GM19372 (cell line): Measurements from ENCODE around the gene SIRT2.
"Not testable (repeated sequence)": the region's sequence is repeated elsewhere in the genome, so short reads cannot be mapped to it uniquely, and the experiment has no call there.

ENCODE experiments used
- ATAC-seq: cut with Tn5 transposase; IDR thresholded peaks from one replicate; pipeline ENCODE4 v1.9.1; 2021; ENCODE audit warnings: mild to moderate bottlenecking, low read depth, moderate library complexity; ENCODE audit not compliant: unreplicated experiment

Gene SIRT2

DNA sequence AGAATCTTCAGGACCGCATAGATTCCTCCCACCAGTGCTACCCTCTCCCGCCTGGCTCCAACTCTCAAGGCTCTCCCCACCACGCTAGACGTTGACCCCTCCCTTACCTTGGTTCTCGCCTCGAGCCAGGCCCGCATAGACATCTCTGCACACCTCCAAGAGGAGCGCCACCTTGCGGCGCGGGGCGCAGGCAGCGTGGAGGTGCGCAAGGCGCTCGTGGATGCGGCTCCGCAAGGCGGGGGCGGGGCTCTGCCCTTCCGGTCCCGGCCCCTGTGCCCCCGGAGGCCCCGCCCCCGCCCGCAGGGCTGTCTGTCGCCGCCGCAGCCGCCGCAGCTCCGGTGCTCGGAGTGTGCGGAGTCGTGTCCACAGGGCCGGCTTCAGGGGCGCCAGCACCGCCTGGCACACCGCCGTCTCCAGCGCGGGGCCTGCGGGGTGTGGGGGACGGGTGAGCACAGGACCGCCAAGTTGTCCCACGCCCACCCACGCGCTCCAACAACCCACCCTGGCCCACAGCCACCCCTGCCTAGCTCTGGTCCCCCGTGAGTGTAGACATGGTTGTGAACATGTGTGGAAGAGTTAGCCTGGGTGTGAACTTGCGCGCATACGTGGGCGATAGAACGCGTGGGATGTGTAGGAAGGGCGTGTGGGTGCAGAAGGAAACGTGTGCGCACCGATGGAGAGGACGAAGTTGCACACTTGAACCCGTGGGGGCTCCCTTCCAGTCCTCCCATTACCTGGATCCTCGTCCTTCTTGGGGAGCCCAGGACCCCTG lies 29.4 kb downstream of the SIRT2 start:
- ATAC-seq: peak; percentile 78

DNA sequence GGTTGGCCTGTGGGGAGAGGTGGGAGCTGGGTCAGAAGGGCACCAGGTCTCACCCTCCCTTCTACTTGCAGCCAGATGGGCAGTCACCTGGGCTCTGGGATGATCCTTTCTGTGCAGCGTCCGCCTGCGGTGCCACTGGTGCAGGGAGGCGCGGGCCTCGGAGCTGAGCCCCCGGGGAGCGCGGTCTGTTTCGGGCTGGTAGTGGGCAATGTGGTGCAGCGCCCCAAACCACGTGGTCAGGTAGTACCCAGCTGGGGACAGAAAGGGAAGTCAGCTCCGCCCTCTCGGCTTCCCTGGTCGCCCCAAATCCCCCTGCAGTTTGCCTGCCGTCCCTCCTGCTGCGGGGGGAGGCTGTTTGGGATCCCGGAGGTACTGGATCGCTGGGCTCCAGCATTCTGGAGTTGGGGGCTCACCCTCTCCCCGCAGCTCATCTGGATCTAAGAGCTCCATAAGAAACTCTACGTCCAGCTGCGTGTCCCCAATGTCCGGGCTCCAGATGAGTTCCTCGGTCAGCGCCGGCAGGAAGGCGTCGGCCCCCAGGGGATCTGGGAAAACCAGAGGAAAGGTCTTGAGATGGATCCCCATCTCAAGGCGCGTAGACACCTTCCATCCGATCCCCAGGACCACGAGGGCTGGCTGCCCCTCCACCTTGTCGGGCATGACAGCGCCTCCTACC lies 30.1 kb downstream of the SIRT2 start:
- no peak for ATAC-seq

DNA sequence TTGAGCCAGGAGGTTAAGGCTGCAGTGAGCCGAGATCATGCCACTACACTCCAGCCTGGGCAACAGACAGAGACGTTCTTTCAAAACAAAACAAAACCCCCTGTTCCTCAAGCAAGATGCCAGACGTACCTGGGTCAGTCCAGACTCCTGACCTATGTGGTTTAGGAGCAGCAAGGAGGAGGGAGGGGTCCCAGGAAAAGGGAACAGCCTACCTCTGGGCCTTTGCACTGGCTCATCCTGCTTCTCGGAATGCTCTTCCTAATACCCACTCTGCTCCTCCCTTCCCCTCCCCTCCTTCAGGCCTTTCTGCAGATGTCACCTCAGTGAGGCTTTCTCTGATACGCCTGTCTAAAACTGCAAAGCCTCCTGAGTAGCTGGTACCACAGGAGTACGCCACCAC lies 30.9 kb downstream of the SIRT2 start:
- no peak for ATAC-seq

DNA sequence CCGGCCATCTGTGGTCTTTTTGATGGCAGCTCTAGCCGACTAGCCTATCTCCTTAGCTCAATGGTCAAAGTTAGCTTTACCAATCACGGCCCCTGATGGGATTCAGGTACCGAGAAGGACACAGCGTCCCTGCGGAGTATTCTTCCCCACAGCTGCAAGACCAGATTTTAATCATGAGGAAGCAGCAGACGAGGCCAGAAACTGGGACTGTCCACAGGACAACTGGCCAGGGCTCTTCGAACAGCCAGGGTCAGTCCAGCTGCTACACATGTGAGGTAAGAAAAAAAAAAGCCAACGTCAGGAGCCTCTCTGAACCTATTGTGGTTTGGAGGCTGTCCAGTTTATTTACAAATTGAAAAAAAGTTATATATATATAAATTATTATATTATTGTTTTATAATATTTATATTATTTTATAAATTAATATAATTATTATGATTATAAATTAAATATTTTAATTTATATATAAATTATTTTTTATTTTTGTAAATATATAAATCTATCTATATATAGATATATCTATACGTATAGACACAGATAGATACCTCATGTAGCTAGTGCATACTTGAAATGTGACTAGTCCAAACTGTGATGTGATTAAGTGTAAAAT lies 32.1 kb downstream of the SIRT2 start:
- ATAC-seq: no peak

DNA sequence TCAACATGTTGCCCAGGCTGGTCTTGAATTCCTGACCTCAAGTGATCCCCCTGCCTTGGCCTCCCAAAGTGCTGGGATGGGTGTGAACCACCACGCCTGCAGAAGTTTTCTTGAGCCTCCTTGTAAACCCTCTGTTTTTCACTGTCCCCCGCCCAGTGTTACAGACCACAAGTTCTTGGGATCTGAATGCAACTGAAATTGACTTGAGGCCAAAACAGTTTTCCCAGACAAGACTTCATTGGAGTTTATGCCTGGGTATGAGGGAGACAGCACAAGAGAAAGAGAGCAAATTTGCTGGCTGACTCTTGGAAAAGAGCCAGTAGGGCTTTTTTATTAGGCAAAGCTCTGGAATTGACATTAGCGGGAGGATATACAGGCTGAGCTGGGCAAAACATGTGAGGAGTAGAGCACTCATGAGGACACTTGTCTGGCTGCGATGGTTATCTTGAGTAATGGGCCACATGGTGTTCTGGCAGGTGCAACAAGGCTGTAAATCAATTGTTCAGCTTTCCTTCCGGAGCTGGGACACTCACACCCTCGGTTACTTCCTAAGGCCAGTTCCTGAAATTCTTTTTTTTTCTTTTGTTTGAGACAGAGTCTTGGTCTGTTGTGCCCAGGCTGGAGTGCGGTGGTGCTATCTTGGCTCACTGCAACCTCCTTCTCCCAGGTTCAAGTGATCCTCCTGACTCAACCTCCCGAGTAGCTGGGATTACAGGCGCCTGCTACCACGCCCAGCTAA lies 36.9 kb downstream of the SIRT2 start:
- no peak for ATAC-seq

DNA sequence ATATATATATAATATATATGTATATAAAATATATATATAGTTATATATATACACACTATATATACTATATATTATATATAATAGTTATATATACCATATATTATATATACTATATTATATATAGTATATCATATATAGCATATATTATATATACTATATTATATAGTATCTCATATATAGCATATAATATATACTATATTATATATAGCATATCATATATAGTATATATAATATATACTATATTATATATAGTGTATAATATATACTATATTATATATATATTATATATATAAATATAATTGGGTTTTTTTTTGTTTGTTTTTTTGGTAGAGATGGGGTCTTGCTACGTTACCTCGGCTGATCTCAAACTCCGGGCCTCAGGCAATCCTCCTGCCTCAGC lies 38.0 kb downstream of the SIRT2 start:
- ATAC-seq: no peak

DNA sequence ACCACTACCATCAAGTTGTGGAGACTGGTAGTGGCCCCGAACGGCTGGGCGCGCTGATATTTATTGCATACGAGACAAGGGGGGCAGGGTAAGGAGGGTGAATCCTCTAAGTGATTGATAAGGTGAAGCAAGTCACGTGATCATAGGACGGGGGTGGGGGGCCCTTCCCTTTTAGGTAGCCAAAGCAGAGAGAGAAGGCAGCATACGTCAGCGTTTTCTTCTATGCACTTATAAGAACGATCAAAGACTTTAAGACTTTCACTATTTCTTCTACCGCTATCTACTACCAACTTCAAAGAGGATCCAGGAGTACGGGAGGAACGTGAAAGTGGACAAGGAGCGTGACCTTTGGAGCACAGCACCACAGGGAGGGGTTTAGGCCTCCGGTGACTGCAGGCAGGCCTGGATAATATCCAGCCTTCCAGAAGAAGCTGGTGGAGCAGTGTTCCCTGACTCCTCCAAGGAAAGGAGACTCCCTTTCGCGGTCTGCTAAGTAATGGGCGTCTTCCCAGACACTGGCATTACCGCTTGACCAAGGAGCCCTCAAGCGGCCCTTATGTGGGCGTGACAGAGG lies 39.7 kb downstream of the SIRT2 start:
- not testable (repeated sequence) for ATAC-seq

DNA sequence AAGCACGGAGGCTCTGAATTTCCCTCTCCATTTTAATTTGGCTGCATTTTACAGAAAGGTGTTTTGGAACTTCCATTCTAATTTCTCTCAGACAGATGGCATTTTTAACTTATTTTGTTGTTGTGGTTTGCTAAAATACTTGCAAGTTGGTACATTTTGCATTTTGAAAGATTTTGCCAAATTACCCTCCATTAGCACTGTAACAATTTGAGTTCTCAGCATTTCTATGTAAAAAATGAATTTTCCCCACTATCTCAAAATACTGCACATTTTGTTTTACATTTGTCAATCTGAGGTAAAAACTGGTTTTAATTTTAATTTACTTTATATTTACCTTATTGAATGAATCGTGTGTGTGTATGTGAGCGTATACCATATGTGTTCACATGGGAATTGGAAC lies 42.6 kb downstream of the SIRT2 start:
- ATAC-seq: no peak

DNA sequence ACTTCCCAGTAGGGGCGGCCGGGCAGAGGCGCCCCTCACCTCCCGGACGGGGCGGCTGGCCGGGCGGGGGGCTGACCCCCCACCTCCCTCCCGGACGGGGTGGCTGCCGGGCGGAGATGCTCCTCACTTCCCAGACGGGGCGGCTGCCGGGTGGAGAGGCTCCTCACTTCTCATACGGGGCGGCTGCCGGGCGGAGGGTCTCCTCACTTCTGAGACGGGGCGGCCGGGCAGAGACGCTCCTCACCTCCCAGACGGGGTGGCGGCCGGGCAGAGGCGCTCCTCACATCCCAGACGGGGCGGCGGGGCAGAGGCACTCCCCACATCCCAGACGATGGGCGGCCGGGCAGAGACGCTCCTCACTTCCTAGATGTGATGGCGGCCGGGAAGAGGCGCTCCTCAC lies 43.7 kb downstream of the SIRT2 start:
- ATAC-seq: not testable (repeated sequence)

DNA sequence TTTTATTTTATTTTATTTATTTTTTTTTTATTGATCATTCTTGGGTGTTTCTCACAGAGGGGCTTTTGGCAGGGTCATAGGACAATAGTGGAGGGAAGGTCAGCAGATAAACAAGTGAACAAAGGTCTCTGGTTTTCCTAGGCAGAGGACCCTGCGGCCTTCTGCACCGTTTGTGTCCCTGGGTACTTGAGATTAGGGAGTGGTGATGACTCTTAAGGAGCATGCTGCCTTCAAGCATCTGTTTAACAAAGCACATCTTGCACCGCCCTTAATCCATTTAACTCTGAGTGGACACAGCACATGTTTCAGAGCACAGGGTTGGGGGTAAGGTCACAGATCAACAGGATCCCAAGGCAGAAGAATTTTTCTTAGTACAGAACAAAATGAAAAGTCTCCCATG lies 44.5 kb downstream of the SIRT2 start:
- ATAC-seq: not testable (repeated sequence)

DNA sequence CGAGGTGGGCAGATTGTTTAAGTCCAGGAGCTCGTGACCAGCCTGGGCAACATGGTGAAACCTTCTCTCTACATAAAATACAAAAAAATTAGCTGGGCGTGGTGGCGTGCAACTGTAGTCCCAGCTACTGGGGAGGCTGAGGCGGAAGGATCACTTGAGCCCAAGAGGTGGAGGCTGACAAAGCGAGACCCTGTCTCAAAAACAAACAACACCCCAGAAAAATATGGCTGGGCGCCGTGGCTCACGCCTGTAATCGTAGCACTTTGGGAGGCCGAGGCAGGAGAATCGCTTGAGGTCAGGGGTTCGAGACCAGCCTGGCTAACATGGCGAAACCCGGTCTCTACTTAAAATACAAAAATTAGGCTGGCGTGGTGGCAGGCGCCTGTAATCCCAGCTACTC lies 46.2 kb downstream of the SIRT2 start:
- ATAC-seq: no peak

DNA sequence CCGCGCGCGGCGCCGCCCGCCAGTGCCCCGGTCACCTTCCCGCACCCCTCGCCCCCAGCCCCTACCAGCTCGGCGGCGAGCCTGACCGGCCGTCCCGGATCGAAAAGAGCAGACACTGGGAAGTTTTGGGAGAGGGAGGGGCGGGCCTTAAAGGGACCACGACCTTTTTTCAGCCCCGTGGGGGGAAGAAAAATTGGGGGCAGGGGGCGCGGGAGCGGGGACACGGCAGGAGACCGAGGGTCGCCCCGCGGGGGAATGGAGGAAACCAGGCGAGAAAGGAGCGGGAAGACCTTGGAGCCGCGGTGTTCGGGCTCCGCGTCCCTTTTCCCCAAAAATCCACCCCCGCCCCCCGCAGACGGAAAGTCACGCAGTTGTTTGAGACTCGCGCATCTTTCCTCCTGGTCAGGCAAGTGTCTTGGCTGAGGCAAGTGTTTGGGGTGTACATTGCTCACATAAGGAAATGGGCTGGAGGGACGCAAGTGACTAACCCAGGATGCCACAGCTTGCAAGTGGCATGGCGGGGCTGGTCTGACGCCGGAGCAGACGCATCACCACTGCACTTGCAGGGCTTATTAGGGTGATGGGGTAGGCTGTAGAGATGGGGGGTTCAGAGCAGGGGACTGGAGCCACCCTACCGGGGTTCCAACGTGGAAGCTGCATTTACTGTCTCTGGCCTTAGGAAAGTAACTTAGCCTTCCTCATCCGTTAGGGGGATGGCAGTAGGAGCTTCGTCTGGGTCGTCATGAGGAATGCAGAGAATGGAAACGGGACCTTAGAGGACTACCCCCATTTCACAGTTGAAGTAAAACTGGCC lies 47.0 kb downstream of the SIRT2 start:
- ATAC-seq: no peak

DNA sequence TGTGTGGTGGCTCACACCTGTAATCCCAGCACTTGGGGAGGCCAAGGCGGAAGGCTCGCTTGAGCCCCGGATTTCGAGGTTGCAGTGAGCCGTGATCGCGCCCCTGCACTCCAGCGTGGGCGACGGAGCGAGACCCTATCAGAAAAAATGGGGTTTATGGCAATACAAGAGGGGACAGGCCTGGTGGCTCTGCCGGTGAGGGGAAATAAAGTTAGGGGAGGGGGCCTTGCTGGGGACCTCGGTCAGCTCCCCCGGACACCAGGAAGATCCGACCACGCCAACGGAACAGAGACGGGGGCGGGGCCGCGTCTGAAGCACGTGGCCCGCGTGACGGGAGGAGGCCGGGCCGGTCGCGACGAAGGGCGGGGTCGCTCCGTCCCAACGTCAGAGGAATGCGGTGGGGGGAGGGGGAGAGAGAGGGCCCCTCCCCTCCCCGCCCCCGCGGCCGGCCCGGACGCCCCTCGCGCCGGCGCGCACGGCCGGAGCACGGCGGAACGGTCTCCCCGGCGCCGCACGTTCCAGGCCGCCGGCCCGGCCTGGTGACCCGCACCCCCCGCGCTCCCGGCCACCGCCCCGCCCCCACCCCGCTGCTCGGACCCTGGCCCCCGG lies 47.7 kb downstream of the SIRT2 start:
- ATAC-seq: peak; percentile 16

DNA sequence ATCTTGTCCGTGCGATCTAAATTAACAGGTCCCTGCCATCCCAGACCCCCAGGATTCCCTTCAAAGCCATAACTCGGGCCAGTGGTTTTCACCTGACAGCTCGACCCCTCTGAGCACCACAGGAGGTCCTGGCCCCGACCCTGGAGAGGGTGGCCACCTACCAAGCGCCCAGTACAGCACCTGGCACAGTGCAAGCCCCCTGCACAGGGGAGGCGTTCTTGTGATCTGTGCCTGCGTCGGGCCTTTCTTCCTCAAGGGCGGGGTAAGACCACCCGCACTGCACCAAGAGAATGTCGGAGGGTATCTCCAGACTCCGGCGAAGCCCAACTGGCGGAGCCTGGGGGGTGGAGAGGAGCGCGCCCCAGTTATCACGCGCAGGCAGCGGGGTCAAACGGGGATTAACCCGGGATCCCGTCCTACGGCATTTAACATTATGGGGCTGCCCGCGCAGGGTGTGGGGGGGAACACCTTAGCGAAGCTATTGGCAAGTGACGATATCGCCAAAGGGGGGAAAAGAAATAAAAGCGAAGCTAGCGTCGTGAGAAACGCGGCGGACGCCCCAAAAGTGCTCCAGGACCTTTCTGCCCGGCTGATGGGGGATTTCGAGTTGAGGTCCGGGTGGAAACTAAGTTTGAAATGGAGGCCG lies 48.3 kb downstream of the SIRT2 start:
- no peak for ATAC-seq

DNA sequence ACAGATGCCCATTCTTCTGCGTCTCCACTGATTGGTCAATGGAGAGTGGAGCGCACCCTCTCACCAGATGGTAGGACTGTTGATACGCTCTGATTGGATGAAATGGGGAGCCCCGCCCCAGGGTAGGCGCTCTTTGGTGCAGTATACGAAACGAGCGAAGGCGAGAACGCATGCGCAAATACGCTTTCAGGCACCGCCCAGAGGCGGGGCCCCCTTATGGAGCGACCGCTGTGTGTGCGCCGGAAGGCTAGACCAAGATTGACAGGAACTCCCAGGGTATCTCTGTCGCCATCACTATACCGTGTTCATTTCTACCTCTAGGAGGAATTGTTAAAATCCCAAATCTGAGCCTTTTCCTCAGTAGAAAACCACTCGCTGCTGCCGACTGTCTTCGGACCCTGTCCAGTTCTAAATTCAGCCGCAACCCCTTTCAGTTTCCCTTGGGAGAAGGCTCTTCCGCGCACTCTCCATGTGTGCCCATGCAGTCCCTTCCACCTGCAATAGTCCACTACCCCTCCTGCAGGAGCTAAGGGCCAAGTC lies 48.9 kb downstream of the SIRT2 start:
- ATAC-seq: peak; percentile 63

DNA sequence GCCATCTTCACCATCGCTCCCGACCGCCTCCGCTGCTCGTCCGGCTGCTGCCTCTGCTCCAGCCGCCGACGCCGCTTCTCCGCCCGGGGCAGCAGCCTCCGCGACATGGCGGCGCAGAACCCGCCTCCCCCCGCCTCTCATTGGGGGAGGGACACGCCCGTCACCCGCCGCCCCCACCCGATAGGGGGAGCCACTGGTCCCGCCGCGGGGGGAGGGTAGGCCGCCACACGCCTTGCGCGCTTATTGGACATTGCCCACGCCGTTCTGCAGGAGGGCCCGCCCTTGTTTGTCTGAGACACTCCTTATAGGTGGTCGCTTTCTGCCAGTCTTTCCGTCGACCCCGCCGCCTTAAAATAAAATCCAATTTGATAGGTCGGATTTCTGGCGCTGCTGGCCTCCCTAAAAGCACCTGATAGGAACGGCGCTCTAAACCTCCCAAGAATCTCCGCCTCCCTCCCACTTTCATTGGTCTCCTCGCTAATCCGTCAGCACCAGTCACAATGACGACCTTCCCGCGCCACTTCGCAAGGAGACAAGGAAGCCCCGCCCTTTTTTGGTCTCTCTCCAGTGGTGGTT lies 49.5 kb downstream of the SIRT2 start, which contains the start of gene HNRNPL:
Gene HNRNPL, minus strand, starts transcription at position 127 of the 576 bp plus-strand sequence. Its CDS starts 20 bp downstream, at position 107.
- ATAC-seq: peak; percentile 55

DNA sequence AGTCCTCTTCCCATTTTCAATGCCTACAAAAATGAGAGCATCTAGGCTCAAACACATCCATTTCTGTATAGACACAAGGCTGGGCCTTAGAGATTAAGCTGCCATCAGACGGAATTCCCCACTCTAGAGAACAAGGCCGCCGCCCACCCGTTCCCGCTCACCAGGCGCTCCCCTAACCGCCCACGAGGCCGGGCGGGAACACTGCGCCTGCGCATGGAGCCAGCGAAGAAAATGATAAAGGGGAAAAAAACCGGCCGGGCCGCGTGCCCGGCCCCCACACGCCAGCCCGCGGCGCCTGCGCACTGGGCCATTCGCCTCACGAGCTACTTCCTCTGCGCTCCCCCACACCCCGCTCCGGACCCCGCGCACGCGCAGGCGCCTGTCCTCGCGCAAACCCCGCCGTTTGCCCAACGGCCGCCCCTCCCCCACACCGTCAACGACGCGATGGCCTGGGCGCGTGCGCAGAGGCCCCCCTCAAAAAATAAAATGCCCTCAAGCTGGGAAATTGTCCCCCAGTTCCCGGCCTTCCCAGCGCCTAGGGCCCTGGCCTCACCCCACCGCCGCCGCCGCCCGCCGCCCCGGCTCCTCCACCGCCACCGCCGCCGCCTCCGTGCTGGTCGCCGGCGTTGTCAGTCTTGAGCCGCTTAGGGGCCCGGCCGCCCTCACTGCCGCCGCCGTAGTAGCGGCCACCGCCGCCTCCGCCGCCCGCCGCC lies 50.1 kb downstream of the SIRT2 start:
- peak; percentile 31 for ATAC-seq
